ENCODE data around the gene NKX2-2.

NKX2-2 gene

GRCh38 chr20:21521596-21522480 is 8.0 kb upstream of the NKX2-2 start:
- DNase-seq: peak in 4 of 14 donors; percentile 45 to 58 (median 52)

- DNase-seq: peak in 10 of 14 donors; percentile 20 to 80 (median 48)
Measured at GRCh38 chr20:21520702-21521595, 7.1 kb upstream of the NKX2-2 start.

GRCh38 chr20:21519136-21519584 is 5.3 kb upstream of the NKX2-2 start:
- DNase-seq: no peak

- no peak for DNase-seq
Measured at GRCh38 chr20:21518292-21518991, 4.6 kb upstream of the NKX2-2 start.

GRCh38 chr20:21517566-21518277 is 3.9 kb upstream of the NKX2-2 start:
- no peak for DNase-seq

- no peak for DNase-seq
Measured at GRCh38 chr20:21516861-21517565, 3.1 kb upstream of the NKX2-2 start.

GRCh38 chr20:21516180-21516567 is 2.3 kb upstream of the NKX2-2 start:
- DNase-seq: no peak

- peak in 3 of 14 donors; percentile 20 to 56 (median 25) for DNase-seq
Measured at GRCh38 chr20:21515300-21516179, 1.7 kb upstream of the NKX2-2 start.

- DNase-seq: peak in 11 of 14 donors; percentile 18 to 67 (median 36)
Measured at GRCh38 chr20:21514553-21515251, 838 bp upstream of the NKX2-2 start.

- peak in 4 of 14 donors; percentile 48 to 69 (median 54) for DNase-seq
Measured at GRCh38 chr20:21513181-21513663, 642 bp downstream of the NKX2-2 start.

- peak in 6 of 14 donors; percentile 29 to 66 (median 52) for DNase-seq
Measured at GRCh38 chr20:21512634-21513180, 1.2 kb downstream of the NKX2-2 start.

GRCh38 chr20:21511850-21512633 is 1.8 kb downstream of the NKX2-2 start:
- DNase-seq: peak in 4 of 14 donors; percentile 52 to 65 (median 60)

GRCh38 chr20:21511485-21511849 is 2.4 kb downstream of the NKX2-2 start:
- peak in 2 of 14 donors; percentile 45 to 65 for DNase-seq

- peak in 2 of 14 donors; percentile 37 to 62 for DNase-seq
Measured at GRCh38 chr20:21510414-21511384, 3.2 kb downstream of the NKX2-2 start.

GRCh38 chr20:21509597-21510371 is 4.1 kb downstream of the NKX2-2 start:
- peak in 8 of 14 donors; percentile 19 to 62 (median 43) for DNase-seq

- no peak for DNase-seq
Measured at GRCh38 chr20:21509079-21509596, 4.7 kb downstream of the NKX2-2 start.

All from C1 segment of cervical spinal cord (tissue), 14 donors.